GM12878 (cell line): ENCODE data around the gene TEKT5.

Experiments
- ASH2L ChIP-seq: fragments of 300-600, 200-600 bp; sonication (generic); IDR thresholded peaks from 2 replicates; pipeline ENCODE4 v1.6.1; 2017; ENCODE audit warnings: low read depth, mild to moderate bottlenecking, borderline replicate concordance
- CTCF ChIP-seq, 3 experiments: IDR thresholded peaks in 2 of 3; conservative IDR thresholded peaks in 1 of 3; 2 replicates each; pipeline ENCODE4 v1.5.1; 2011; ENCODE audit warnings: low read depth in 3 of 3, low read length in 3 of 3, mild to moderate bottlenecking in 3 of 3, control low read depth in 2 of 3, moderate library complexity in 2 of 3, inconsistent platforms in 1 of 3, mixed read lengths in 1 of 3; ENCODE audit not compliant: control insufficient read depth in 2 of 3, insufficient read depth in 1 of 3; ENCODE audit errors: extremely low read depth in 1 of 3
- LARP7 ChIP-seq: fragments of 450-650 bp; IDR thresholded peaks from 2 replicates; pipeline ENCODE4 v1.6.1; 2017; ENCODE audit warnings: mild to moderate bottlenecking
- POLR2A ChIP-seq: IDR thresholded peaks from 2 replicates; pipeline ENCODE4 v1.6.1; 2011; ENCODE audit warnings: low read depth, mild to moderate bottlenecking, low read length
- SMARCA5 ChIP-seq: fragments of 450-650 bp; IDR thresholded peaks from 2 replicates; pipeline ENCODE4 v1.6.1; 2017; ENCODE audit warnings: mild to moderate bottlenecking
- ZZZ3 ChIP-seq: IDR thresholded peaks from 2 replicates; pipeline ENCODE4 v1.6.1; 2011; ENCODE audit warnings: low read depth; ENCODE audit not compliant: control insufficient read depth, insufficient read length
- TF ChIP-seq, protein P1 (sequence below): IDR thresholded peaks from 2 replicates; pipeline ENCODE4 v1.6.1; 2012; ENCODE audit warnings: low read length, inconsistent platforms
- TF ChIP-seq, protein P2 (sequence below): fragments of 450-650 bp; IDR thresholded peaks from 2 replicates; pipeline ENCODE4 v1.6.1; 2014; ENCODE audit warnings: mild to moderate bottlenecking

GRCh38 chr16:10740845-10741208 is 46.1 kb upstream of the TEKT5 start:
- TF ChIP-seq, protein P1, sequence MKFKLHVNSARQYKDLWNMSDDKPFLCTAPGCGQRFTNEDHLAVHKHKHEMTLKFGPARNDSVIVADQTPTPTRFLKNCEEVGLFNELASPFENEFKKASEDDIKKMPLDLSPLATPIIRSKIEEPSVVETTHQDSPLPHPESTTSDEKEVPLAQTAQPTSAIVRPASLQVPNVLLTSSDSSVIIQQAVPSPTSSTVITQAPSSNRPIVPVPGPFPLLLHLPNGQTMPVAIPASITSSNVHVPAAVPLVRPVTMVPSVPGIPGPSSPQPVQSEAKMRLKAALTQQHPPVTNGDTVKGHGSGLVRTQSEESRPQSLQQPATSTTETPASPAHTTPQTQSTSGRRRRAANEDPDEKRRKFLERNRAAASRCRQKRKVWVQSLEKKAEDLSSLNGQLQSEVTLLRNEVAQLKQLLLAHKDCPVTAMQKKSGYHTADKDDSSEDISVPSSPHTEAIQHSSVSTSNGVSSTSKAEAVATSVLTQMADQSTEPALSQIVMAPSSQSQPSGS: no peak; the same call in 1 of the 2 replicates
- TF ChIP-seq POLR2A: no peak
- no peak for TF ChIP-seq CTCF (IDR thresholded peaks at IDR 0.05 in 2 of 3, conservative IDR thresholded peaks at IDR 0.05 in 1 of 3; ENCODE audit: control insufficient read depth in 2 of 3, extremely low read depth in 1 of 3, insufficient read depth in 1 of 3, low read depth in 3 of 3, low read length in 3 of 3)
- no peak for TF ChIP-seq ASH2L
- no peak for TF ChIP-seq LARP7
- TF ChIP-seq ZZZ3: no peak
- TF ChIP-seq SMARCA5: no peak
- TF ChIP-seq, protein P2, sequence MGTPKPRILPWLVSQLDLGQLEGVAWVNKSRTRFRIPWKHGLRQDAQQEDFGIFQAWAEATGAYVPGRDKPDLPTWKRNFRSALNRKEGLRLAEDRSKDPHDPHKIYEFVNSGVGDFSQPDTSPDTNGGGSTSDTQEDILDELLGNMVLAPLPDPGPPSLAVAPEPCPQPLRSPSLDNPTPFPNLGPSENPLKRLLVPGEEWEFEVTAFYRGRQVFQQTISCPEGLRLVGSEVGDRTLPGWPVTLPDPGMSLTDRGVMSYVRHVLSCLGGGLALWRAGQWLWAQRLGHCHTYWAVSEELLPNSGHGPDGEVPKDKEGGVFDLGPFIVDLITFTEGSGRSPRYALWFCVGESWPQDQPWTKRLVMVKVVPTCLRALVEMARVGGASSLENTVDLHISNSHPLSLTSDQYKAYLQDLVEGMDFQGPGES: no peak
